Endothelial cell of umbilical vein (primary cell): ENCODE results near the gene CREB3L2.

Experiments
- CTCF ChIP-seq, 2 donors: IDR thresholded peaks; 1 replicate in 1 of 2; 2 replicates in 1 of 2; pipeline ENCODE4 v1.5.1; 2011; ENCODE audit warnings: low read length in 2 of 2, mild to moderate bottlenecking in 2 of 2, moderate library complexity in 2 of 2, control low read depth in 1 of 2, inconsistent platforms in 1 of 2, low read depth in 1 of 2; ENCODE audit not compliant: insufficient read depth in 1 of 2; ENCODE audit errors: extremely low read depth in 1 of 2
- JUN ChIP-seq: IDR thresholded peaks from 2 replicates; pipeline ENCODE4 v1.6.1; 2011; ENCODE audit warnings: borderline replicate concordance, low read depth; ENCODE audit not compliant: insufficient read length, insufficient read depth
- MAX ChIP-seq: IDR thresholded peaks from 2 replicates; pipeline ENCODE4 v1.6.1; 2011; ENCODE audit not compliant: insufficient read depth, insufficient read length
- POLR2A ChIP-seq: IDR thresholded peaks from 2 replicates; pipeline ENCODE4 v1.6.1; 2012; ENCODE audit warnings: low read depth, mild to moderate bottlenecking, control low read depth, low read length

- TF ChIP-seq CTCF (IDR thresholded peaks at IDR 0.05; ENCODE audit: extremely low read depth in 1 of 2, insufficient read depth in 1 of 2, low read depth in 1 of 2, low read length in 2 of 2) (no peak), POLR2A (no peak), JUN (no peak), MAX (no peak)
Observed at GRCh38 chr7:137948083-137948844, 53.6 kb downstream of the CREB3L2 start.
